Activated gamma-delta T cell (primary cell): ENCODE data around the gene MEIS1.
"Not testable (repeated sequence)": the region's sequence is repeated elsewhere in the genome, so short reads cannot be mapped to it uniquely, and the experiment has no call there.

ENCODE experiments used
- DNase-seq: peaks from one replicate; lab custom pipeline; 2025; lab: John Stamatoyannopoulos, UW

The MEIS1 gene

GRCh38 chr2:66467718-66468117, 32.8 kb downstream of the MEIS1 start:
- DNase-seq, result no peak

GRCh38 chr2:66469214-66469902, 34.4 kb downstream of the MEIS1 start:
- no peak for DNase-seq

GRCh38 chr2:66470199-66470598, 35.3 kb downstream of the MEIS1 start:
- DNase-seq, result no peak

GRCh38 chr2:66472225-66472843, 37.4 kb downstream of the MEIS1 start:
- no peak for DNase-seq

GRCh38 chr2:66477135-66477842, 42.4 kb downstream of the MEIS1 start:
- no peak for DNase-seq

GRCh38 chr2:66478299-66478698, 43.4 kb downstream of the MEIS1 start:
- no peak for DNase-seq

GRCh38 chr2:66478731-66479316, 43.9 kb downstream of the MEIS1 start:
- no peak for DNase-seq

- DNase-seq, result no peak
Observed at GRCh38 chr2:66481100-66481549, 46.2 kb downstream of the MEIS1 start.

GRCh38 chr2:66485252-66485651, 50.3 kb downstream of the MEIS1 start:
- not testable (repeated sequence) for DNase-seq

- DNase-seq, result no peak
Observed at GRCh38 chr2:66488946-66489345, 54.0 kb downstream of the MEIS1 start.

- no peak for DNase-seq
Observed at GRCh38 chr2:66489436-66489835, 54.5 kb downstream of the MEIS1 start.

- no peak for DNase-seq
Observed at GRCh38 chr2:66490588-66491001, 55.7 kb downstream of the MEIS1 start.

GRCh38 chr2:66494708-66495107, 59.8 kb downstream of the MEIS1 start:
- no peak for DNase-seq

GRCh38 chr2:66495788-66496640, 61.1 kb downstream of the MEIS1 start:
- DNase-seq, result no peak

- no peak for DNase-seq
Observed at GRCh38 chr2:66496670-66497420, 61.9 kb downstream of the MEIS1 start.

GRCh38 chr2:66497431-66498288, 62.7 kb downstream of the MEIS1 start:
- DNase-seq, result no peak

GRCh38 chr2:66498289-66498975, 63.5 kb downstream of the MEIS1 start:
- DNase-seq, result no peak

GRCh38 chr2:66501267-66501666, 66.3 kb downstream of the MEIS1 start:
- no peak for DNase-seq

- no peak for DNase-seq
Observed at GRCh38 chr2:66506265-66506664, 71.3 kb downstream of the MEIS1 start.
